Epithelial cell of esophagus (primary cell): ENCODE results near the gene MMP17.

Source experiments
- DNase-seq: peaks from one replicate; pipeline ENCODE4 v3.0.0; 2010; ENCODE audit warnings: low read depth
- H3K4me3 ChIP-seq: 2 replicates; pipeline ENCODE4 v1.5.1; 2011; ENCODE audit warnings: mild to moderate bottlenecking, low read length, control low read depth
- TF ChIP-seq, protein P1 (sequence below): IDR thresholded peaks from 2 replicates; pipeline ENCODE4 v1.5.1; 2011; ENCODE audit warnings: low read depth, mild to moderate bottlenecking, low read length, control low read depth, inconsistent platforms; ENCODE audit not compliant: insufficient read depth; ENCODE audit errors: missing control alignments

MMP17 gene

DNA sequence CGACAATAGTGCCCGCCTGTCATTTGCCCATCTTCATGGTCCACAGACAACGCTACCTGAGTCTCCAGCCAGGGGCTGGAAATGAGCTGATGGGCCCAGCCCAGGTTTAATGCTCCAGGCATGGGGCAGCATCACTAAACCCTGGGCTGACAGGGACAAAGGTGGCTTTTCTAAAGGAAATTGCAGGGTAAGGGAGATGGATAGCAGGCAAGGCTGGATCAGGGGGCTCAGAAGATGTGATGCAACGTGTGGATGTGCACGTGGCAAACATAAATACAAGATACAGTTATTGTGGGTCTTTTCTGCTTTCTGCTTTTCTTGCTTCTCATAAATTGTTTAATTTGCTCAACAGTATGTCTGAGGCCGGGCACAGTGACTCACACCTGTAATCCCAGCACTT is 3.7 kb upstream of the MMP17 start:
- DNase-seq: no peak
- H3K4me3 ChIP-seq: no peak overlapping the region
- TF ChIP-seq, protein P1, sequence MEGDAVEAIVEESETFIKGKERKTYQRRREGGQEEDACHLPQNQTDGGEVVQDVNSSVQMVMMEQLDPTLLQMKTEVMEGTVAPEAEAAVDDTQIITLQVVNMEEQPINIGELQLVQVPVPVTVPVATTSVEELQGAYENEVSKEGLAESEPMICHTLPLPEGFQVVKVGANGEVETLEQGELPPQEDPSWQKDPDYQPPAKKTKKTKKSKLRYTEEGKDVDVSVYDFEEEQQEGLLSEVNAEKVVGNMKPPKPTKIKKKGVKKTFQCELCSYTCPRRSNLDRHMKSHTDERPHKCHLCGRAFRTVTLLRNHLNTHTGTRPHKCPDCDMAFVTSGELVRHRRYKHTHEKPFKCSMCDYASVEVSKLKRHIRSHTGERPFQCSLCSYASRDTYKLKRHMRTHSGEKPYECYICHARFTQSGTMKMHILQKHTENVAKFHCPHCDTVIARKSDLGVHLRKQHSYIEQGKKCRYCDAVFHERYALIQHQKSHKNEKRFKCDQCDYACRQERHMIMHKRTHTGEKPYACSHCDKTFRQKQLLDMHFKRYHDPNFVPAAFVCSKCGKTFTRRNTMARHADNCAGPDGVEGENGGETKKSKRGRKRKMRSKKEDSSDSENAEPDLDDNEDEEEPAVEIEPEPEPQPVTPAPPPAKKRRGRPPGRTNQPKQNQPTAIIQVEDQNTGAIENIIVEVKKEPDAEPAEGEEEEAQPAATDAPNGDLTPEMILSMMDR: no peak

DNA sequence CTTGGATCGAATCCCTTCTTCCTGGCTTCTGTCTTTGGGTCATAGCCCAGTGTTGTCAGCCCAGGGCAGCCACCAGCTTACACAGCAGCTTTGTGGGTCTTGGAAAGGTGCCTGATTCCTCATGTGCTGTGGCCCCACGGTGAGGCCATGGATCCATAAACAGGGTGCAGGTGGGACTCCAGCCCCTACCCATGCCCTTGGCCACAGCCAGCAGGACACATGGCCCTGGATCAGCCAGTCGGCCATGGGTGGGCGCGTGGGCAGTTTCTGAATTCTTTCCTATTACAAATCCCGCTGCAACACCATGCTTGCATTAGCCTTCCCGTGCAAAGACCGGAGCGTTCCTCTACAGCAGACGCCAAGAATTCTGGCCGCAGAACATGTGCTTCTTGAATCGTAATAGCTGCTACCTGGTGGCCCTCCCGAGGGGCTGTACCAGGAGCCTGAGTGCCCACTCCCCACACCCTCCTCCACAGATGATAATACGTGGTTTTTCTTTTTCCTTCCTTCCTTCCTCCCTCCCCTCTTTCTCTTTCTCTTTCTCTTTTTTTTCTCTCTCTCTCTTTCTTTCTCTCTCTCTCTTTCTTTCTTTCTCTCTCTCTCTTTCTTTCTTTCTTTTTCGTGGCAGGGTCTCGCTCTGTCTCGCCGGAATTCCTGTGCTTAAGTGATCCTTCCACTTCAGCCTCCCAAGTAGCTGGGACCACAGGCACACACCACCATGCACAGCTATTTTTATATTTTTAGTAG is 2.9 kb upstream of the MMP17 start:
- no peak for DNase-seq
- H3K4me3 ChIP-seq: no peak overlapping the region
- TF ChIP-seq, protein P1: no peak

DNA sequence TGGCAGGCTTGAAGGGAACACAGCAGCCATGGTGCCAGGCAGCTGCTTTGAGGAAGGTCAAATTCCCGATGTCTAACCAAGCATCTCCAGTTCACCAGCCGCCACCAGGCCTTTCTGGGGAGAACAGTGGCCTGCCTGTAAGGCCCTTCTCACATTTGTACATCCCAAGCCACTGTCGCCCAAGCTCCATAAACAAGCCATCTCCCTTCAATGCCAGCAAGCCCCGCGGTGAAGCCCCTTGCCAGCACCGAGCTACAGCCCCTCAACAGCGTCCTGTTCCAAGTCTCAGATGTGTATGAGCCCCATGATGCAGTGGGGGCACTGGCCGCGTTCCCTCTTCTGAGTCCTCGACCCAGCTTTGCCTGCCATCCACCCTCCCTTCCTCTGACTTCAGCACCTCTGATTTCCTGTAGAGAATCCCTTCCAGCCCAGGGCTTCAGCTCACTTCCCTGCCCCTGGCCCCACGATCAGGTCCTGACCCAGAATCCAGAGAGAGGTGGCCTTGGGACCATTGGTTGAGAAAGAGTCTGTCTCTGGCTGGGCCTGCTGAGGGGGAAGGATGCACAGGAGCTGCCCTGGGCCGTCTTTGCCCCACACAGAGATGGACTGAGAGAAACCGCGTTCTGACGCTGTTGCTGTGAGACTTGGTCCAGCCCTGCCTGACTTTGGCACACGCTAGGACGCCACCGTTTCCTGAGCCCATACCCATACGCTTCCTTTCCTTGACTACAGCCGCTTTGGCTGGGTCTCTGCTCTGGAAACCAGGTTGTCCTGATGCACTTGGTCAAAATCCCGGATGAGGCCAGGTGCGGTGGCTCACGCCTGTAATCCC is 1.9 kb upstream of the MMP17 start:
- DNase-seq: no peak
- H3K4me3 ChIP-seq: no peak overlapping the region
- TF ChIP-seq, protein P1: no peak

DNA sequence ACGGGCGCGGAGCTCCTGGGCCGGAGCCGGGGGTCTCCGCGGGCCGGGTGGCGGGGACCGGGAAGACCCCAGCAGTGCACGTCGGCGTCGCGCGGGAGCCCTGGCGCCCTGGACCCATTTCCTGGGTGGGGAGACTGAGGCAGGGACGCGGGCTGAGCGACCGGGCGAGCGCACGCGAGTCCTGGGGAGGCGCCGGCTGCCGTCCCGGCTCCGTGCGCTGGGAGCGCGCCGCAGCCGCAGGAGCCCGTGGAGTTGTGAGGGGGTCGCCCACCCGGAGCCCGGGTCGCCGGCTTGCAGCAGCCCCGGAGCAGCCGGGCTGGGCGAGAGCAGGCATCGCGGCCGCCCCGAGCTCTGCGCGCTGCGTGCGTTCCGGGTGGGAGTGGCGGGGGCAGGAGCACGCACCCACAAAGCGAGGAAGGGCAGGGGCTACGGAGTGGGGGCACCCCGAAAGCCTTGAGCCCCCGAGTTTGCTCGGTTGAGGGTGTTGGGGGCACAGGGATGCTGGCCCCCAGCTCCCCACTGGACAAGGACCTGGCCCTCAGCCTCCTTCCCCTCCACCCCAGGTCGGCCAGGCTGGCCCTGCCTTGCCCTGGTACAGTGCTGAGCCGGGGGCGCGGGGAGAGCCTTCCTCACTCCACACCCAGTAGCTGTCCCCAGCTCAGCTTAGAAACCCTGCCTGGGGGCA is 620 bp downstream of the MMP17 start:
- DNase-seq: peak; percentile 22
- peak overlapping the region; percentile 36 for H3K4me3 ChIP-seq
- TF ChIP-seq, protein P1: no peak

DNA sequence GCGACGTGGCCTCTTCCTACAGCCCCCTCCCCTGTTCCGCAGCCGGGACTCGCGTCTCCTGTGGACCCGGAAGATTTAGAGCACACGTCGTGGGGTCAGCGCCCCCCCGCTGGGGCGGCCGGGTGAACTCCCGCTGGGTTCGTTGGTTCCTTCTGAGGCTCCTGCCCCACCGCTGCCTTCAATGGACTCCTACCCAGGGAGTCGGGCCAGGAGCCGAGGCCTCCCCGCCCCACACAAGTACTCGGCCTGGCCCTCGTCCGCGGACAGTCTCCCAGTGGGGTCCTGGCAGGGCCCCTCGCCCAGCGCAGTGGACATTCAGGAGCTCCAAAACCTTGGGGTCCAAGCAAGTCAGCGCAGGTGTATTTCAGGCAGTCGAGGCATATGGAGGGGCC is 1.2 kb downstream of the MMP17 start:
- TF ChIP-seq, protein P1: no peak
- DNase-seq: no peak
- peak overlapping the region; percentile 36 for H3K4me3 ChIP-seq

DNA sequence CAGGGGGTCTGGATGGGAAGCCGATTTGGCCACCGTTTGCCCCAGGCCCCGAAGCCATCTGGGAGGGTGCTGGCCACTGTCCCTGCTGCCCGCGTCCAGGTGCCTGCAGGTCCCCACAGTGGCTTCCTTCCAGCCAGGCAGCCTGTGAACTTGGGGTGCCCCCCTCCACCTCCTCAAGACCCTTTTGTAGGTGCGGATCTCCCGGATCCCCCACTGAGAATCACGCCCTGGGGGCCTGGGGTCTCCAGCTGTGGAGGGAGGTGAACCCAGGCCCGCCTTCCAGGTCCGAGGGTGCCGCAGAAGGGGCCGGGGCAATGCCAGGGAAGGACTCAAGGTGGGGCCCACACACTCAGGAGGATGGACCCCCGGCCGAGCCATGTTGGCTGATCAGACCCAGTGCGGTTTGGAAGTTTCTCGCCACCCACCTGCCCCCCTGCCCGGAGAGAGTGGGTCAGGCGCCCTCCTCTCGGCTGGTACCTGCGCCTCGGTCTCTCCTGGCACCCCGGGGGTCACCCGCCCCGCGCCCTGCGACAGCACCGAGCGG is 1.7 kb downstream of the MMP17 start:
- peak overlapping the region; percentile 20 for H3K4me3 ChIP-seq

More for the DNA sequence above, 1.7 kb downstream of the MMP17 start:
- DNase-seq: no peak
- TF ChIP-seq, protein P1: no peak
